ENCODE results near the gene STXBP6.
A peak's percentile ranks its signal among the peaks of the same experiment; 100 is the strongest.
"Not testable (repeated sequence)": the region's sequence is repeated elsewhere in the genome, so short reads cannot be mapped to it uniquely, and the experiment has no call there.

STXBP6 gene

GRCh38 chr14:24965578-24965933, 84.4 kb downstream of the STXBP6 start:
- no peak for DNase-seq
- intact Hi-C loops (cut with DNase I): loop anchor here (10.0 kb wide), 1 partner anchor 79 kb away; no protein-coding TSS in a partner anchor

DNA sequence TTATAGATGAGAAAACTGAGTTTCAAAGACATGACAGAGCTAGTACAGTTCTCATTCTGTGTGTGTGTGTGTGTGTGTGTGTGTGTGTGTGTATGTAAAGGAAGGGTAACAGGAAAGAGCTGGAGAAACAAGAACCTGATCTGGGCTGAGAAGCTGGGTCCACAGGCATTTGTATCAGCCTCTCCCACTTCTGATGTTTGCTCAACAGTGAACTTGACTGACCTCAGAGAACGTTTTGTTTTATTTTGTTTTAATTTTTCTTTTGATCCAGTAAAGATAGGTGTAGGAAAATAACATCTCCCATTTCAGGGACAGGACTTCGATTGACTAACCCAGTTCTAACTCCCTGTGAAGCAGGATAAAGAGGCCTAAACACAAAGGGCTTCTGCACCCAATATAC, 85.4 kb downstream of the STXBP6 start:
- DNase-seq: no peak
- intact Hi-C loops (cut with DNase I): loop anchor here (10.0 kb wide), 1 partner anchor 80 kb away; no protein-coding TSS in a partner anchor

- intact Hi-C loops (cut with DNase I): loop anchor here (10.0 kb wide), 1 partner anchor 81 kb away; no protein-coding TSS in a partner anchor
- DNase-seq: no peak
Measured at GRCh38 chr14:24964048-24964447, 85.9 kb downstream of the STXBP6 start.

GRCh38 chr14:24962118-24962517, 87.8 kb downstream of the STXBP6 start:
- DNase-seq: not testable (repeated sequence)
- intact Hi-C loops (cut with DNase I): loop anchor here (10.0 kb wide), 1 partner anchor 83 kb away; no protein-coding TSS in a partner anchor

- intact Hi-C loops (cut with DNase I): loop anchor here (10.0 kb wide), 1 partner anchor 84 kb away; no protein-coding TSS in a partner anchor
- no peak for DNase-seq
Measured at GRCh38 chr14:24960816-24961215, 89.1 kb downstream of the STXBP6 start.

- no peak for DNase-seq
- intact Hi-C loops (cut with DNase I): loop anchor here (10.0 kb wide), 1 partner anchor 85 kb away; no protein-coding TSS in a partner anchor
Measured at GRCh38 chr14:24959791-24960331, 90.1 kb downstream of the STXBP6 start.

DNA sequence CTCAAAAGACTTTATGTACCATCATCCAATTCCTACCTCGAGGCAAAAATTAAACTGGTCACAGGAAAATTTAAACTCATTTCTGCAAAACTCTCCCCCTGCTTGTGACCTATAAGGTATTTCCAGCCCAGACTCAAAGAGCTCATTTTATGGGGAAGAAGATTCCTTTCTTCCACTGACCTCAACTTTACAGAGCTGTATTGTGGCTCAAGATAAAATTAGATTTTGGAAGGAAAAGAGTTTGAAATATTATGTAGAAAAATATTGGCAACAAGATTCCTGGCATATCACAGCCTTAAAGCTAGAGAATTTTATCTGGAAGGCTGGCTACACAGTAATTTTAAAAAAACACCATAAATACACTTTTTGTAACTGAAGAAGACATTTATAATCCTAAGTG, 91.7 kb downstream of the STXBP6 start:
- intact Hi-C loops (cut with DNase I): no loop called here

GRCh38 chr14:24957814-24958213, 92.1 kb downstream of the STXBP6 start:
- intact Hi-C loops (cut with DNase I): no loop called here
- no peak for DNase-seq

More for the DNA sequence above, 91.7 kb downstream of the STXBP6 start:
- DNase-seq: no peak

DNA sequence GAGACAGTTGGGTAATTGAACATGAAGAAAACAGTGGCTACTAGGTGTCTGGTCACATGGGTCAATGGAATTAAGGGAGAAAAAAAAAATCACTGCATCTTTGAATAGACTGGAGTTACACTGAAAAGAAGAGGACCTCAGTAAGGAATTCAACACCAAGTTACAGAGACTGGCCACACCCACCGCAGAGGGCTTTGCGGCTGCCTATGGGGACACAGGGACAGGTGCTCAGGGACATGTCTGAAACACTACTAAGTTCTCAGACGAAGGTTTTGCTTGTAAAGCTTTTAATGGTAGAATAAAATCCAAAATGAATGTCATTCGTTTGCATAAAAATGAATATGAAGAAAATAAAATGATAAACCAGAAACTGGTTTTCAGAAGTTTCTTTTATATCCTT, 93.8 kb downstream of the STXBP6 start:
- DNase-seq: peak in 2 of 10 donors; percentile 56 to 68
- intact Hi-C loops (cut with DNase I): no loop called here

DNA sequence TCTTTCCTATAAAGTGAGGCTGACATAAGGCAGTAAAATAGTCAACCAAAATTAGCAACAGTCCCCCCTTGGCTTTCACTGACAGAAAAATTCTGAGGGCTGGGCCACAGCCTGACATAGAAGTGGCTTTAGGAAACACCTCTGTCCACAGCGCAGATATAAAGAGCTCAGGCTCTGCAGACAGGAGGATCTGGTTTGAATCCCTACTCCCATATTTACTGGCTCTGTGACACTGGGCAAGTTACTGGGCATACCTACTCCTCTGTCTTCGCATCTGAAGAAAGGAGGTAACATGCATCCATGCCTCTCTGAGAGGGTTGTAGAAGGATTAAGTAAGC, 95.3 kb downstream of the STXBP6 start:
- DNase-seq: no peak
- intact Hi-C loops (cut with DNase I): no loop called here

- DNase-seq: peak in 1 of 10 donors; percentile 51
- intact Hi-C loops (cut with DNase I): no loop called here
Measured at GRCh38 chr14:24954037-24954699, 95.8 kb downstream of the STXBP6 start.

DNA sequence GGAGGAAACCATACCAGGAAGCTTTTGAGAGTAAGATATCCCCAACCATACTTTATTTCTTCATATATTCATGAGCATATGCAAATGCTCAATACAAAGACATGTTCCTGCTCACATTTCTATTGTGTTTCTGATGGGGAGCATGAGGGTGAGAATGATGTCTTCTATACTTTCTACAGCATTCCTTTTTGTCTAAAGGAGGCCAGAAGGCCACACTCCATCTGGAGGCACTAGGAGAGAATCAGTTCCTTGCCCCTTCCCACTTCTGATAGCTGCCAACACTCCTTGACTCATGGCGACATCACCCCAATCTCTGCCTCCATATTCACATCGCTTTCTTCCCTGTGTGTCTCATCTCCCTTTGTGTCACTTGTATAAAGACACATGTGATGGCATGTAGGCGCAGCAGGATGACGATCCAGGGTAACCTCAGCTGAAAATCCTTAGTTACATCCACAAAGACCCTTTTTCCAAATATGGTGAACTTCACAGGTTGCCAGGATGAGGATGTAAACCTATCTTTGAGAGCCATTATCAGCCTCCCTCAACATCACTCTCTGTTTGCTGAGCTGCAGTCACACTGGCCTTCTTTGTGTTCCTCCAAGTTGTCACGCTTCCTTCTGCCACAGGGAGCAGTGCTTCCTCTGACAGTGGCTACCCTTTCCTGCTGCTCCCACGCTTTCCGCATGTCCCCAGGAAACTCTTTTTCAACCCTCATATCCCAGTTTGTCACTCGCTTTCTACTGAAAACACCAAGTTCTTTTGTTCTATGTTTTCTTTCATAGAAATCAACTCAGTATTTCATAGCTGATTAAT, 96.9 kb downstream of the STXBP6 start:
- peak in 7 of 10 donors; percentile 15 to 89 (median 34) for DNase-seq
- intact Hi-C loops (cut with DNase I): no loop called here

GRCh38 chr14:24948261-24948847, 101.6 kb downstream of the STXBP6 start:
- intact Hi-C loops (cut with DNase I): no loop called here
- no peak for DNase-seq

DNA sequence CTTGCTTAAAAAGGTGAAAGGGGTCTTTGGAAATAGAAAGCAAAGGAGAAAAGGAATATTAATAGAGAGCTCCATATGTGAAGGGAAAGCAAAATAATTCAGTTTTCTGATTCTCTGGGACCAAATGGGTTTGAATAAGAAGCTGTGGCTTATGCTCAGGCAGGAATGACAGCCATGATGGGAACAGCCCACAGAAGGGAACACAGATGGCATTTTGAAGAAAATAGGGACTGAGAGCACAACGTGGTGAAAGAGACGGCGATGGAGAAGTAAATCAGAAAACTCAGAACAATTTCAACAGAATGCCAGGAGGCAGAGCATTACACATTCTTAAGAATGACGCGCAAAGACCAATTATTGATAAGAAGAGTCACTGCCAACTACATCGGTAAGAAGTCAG, 102.8 kb downstream of the STXBP6 start:
- intact Hi-C loops (cut with DNase I): no loop called here
- no peak for DNase-seq

- DNase-seq: no peak
- intact Hi-C loops (cut with DNase I): no loop called here
Measured at GRCh38 chr14:24944800-24945199, 105.1 kb downstream of the STXBP6 start.

DNA sequence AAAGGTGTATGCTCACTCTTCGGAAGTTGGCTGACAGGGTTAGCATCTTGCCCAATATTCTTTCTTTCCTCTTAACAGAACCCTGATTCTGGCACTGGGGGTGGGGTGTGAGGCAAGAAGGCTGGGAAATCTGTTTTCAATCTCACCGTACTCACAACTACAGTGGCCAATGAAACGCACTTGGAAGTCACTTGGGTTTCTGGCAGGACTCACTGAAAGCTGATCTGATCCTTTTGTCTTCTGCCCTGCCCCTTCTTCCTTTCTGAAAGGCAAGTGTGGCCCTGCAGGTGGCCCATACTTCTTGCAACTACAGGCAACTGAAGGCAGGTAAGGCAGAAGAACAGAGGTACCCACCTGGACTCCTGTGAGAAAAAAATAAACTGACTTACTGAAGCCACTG, 106.9 kb downstream of the STXBP6 start:
- intact Hi-C loops (cut with DNase I): no loop called here
- no peak for DNase-seq

DNA sequence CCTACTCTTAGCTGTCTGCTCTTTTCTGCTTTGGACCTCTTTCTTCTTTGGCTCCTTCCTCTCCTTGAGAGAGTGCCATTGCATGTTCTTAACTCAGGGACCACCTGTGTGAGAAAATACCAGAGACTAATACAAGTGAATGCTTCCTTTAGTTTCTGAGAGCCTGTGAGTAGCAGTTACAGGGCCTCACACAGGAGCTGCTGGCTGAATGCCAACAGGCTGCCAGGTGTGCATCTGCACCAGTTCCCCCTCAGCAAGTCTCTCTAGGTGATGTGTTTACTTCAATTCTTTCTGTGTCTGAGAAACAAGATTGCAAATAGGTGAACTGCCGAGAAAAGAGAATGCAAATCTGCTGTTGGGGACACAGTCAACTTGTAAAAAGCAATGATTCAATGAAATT, 108.2 kb downstream of the STXBP6 start:
- peak in 1 of 10 donors; percentile 66 for DNase-seq
- intact Hi-C loops (cut with DNase I): no loop called here

GRCh38 chr14:24940213-24940783, 109.6 kb downstream of the STXBP6 start:
- intact Hi-C loops (cut with DNase I): no loop called here
- no peak for DNase-seq

GRCh38 chr14:24938593-24938992, 111.4 kb downstream of the STXBP6 start:
- no peak for DNase-seq
- intact Hi-C loops (cut with DNase I): no loop called here

DNA sequence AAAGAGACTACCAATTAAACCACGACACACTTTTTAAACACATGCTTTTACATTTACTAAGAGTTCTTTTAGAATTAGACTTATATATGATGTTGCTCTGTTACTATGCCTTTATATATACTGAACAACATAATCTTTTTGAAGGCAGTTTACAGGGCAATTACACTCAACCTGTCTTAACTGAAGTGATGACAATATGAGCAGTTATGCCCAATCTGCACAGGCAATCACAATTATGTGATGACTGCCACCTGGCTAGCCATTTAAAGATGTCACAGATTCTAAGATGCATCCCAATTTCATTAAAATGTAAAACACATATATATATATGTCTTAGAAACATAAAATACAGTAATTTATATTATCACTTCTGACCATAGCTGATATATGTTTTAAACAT, 112.6 kb downstream of the STXBP6 start:
- DNase-seq: no peak
- intact Hi-C loops (cut with DNase I): no loop called here

DNA sequence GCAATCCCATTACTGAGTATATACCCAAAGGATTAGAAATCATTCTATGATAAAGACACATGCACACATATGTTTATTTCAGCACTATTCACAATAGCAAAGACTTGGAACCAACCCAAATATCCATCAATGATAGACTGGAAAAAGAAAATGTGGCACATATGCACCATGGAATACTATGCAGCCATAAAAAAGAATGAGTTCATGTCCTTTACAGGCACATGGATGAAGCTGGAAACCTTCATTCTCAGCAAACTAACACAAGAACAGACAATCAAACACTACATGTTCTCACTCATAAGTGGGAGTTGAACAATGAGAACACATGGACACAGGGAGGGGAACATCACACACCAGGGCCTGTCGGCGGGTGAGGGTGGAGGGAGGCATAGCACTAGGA, 113.2 kb downstream of the STXBP6 start:
- intact Hi-C loops (cut with DNase I); DNase-seq: not testable (repeated sequence)
